ENCODE results near the gene C17orf113.

Gene C17orf113

DNA sequence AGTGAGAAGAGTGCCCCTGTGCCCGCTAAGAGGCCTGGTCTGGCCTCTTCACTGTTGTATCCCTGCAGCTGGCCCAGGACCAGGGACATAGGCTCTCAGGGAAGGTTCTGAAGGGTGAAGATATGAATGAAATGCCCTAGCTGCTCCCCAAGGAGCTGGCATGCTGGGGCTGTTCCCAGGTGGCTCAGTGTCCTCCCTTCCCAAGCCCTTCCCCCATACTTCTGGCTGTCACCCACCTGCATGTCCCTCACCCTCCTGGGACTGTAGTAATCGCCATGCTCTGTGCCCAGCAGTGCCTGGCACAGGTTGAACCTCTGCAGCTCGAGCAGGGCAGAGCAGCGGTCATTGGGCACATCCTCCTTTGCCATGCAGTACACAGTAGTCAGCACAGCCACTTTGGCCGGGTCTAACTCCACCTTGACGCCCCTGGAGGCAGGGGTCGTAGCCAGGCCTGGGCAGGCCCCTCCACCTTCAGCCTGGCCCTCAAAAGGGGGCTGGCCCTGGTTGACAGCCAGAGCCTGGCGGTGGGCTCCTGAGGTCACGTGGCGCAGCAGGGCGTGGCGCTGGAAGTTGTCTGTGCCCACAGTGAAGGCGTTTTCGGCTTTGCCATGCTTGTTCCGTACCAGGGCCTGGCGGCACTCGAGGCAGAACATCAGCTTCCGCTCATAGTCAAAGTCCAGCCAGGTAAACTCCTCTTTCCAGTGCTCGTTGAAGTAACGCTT, 7.6 kb downstream of the C17orf113 start:
- Histone ChIP-seq H4K20me1 (ENCODE audit: insufficient read depth) (no peaks in the 10 kb centered on the region), H3K4me2 (no peak overlapping the region), H3K27ac (no peak overlapping the region), H3K9ac (no peak overlapping the region), H3K36me3 (ENCODE audit: insufficient read depth) (no peaks in the 10 kb centered on the region), H3K27me3 (ENCODE audit: insufficient read depth, low read depth) (no peaks in the 10 kb centered on the region), H3K79me2 (ENCODE audit: insufficient read depth, low read depth) (no peaks in the 10 kb centered on the region), H3K4me3 (IDR thresholded peaks at IDR 0.05; ENCODE audit: insufficient read depth, low read depth, low read length) (no peak overlapping the region), H2AFZ (ENCODE audit: low read depth) (no peak overlapping the region), H3K4me1 (ENCODE audit: low read depth, poor library complexity, severe bottlenecking) (no peaks in the 10 kb centered on the region)
- TF ChIP-seq, protein P1, sequence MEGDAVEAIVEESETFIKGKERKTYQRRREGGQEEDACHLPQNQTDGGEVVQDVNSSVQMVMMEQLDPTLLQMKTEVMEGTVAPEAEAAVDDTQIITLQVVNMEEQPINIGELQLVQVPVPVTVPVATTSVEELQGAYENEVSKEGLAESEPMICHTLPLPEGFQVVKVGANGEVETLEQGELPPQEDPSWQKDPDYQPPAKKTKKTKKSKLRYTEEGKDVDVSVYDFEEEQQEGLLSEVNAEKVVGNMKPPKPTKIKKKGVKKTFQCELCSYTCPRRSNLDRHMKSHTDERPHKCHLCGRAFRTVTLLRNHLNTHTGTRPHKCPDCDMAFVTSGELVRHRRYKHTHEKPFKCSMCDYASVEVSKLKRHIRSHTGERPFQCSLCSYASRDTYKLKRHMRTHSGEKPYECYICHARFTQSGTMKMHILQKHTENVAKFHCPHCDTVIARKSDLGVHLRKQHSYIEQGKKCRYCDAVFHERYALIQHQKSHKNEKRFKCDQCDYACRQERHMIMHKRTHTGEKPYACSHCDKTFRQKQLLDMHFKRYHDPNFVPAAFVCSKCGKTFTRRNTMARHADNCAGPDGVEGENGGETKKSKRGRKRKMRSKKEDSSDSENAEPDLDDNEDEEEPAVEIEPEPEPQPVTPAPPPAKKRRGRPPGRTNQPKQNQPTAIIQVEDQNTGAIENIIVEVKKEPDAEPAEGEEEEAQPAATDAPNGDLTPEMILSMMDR (conservative IDR thresholded peaks at IDR 0.05; ENCODE audit: low read depth, low read length) = no peak

DNA sequence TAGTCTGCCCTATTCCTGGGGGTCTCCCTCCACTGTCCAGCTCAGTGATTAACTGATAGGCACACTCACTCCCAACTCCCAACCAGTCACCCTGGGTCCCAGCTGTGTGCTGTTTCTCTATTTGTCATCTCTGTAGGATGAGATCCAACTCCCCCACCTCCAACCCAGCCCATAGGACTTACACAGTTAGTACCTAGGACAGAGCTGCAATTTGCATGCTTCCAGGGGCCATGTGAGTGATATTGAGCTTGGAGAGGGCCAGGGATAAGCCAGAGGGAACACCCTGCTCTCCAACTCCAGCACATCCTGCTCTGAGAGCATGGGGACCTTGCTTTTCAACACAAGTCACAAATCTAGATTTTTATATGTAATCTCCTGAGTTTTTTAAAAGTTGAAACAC, 8.8 kb downstream of the C17orf113 start:
- Histone ChIP-seq H4K20me1 (ENCODE audit: insufficient read depth) (no peaks in the 10 kb centered on the region), H3K27ac (no peak overlapping the region), H3K27me3 (ENCODE audit: insufficient read depth, low read depth) (no peaks in the 10 kb centered on the region), H3K4me3 (IDR thresholded peaks at IDR 0.05; ENCODE audit: insufficient read depth, low read depth, low read length) (no peak overlapping the region), H3K79me2 (ENCODE audit: insufficient read depth, low read depth) (no peaks in the 10 kb centered on the region), H3K9ac (no peak overlapping the region), H2AFZ (ENCODE audit: low read depth) (no peak overlapping the region), H3K36me3 (ENCODE audit: insufficient read depth) (no peaks in the 10 kb centered on the region), H3K4me1 (ENCODE audit: low read depth, poor library complexity, severe bottlenecking) (no peaks in the 10 kb centered on the region), H3K4me2 (no peak overlapping the region)
- TF ChIP-seq, protein P1 (conservative IDR thresholded peaks at IDR 0.05; ENCODE audit: low read depth, low read length) = no peak

DNA sequence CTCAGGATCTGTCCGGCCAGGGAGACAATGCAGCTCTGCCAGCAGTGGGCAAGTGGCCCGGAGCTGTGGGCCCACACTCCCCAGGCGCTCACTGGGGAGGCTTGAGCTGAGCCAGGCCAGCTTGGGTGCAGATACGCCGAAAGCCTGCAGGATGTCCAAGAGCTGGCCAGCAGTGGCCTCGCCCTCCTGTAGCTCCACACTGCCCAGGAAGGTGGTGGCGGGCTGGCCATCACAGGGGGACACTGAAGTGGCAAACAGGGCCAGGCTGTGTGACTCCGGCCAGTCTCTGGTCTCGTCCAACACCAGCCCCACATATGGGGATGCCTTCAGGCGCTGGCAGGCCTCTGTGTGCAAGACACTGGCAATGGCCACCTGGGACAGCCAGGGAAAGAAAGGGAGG, 9.6 kb downstream of the C17orf113 start:
- Histone ChIP-seq H3K79me2 (ENCODE audit: insufficient read depth, low read depth) (no peaks in the 10 kb centered on the region), H3K4me1 (ENCODE audit: low read depth, poor library complexity, severe bottlenecking) (no peaks in the 10 kb centered on the region), H3K27ac (no peak overlapping the region), H3K4me2 (no peak overlapping the region), H4K20me1 (ENCODE audit: insufficient read depth) (no peaks in the 10 kb centered on the region), H3K4me3 (IDR thresholded peaks at IDR 0.05; ENCODE audit: insufficient read depth, low read depth, low read length) (no peak overlapping the region), H3K9ac (no peak overlapping the region), H3K36me3 (ENCODE audit: insufficient read depth) (no peaks in the 10 kb centered on the region), H2AFZ (ENCODE audit: low read depth) (no peak overlapping the region), H3K27me3 (ENCODE audit: insufficient read depth, low read depth) (no peaks in the 10 kb centered on the region)
- TF ChIP-seq, protein P1 (conservative IDR thresholded peaks at IDR 0.05; ENCODE audit: low read depth, low read length) = no peak

DNA sequence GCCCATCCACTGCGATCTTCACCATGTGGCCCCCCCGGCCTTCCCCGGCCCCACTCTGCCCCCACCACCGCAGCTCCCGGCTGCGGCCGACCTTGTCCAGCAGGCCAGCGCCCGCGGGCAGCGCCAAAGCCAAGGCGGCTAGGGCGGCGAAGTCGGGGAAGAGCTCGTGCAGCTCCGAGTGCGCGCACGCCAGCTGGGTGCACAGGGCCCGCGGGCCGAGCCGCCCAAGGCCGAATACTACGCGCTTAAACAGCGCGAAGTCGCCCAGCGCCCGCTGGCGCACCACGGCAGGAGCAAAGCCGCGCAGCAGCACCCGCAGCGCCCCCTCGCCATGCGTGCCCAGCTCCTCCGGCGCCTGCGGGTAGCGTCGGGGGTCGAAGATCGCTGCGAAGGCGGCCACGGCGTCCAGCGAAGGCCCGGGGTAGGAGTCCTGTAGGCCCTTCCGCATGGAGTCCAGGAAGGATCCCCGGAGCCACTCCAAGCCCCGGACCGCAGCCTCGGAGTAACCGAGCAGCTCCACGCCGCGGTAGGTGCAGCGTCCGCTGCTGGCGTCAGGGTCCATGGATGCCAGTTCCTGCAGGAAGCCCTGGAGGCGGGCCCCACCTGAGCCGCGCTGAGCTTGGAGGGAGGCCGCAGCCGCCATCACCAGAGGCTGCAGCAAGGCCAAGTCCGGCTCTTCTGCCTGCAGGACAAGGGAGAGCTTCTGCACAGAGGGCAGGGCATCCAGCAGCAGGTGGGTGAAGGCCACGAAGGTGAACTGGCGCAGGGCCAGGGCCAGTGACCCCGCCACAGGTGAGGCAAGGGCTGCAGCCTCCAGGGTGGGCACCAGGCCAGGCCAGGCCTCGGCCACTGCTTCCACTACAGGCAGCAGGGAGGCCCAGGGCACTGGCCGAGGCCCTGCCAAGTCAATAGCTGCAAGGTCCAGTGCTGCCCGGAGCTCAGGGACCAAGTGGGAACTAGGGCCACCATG, 10.3 kb downstream of the C17orf113 start:
- Histone ChIP-seq H3K27ac (no peak overlapping the region), H3K4me1 (ENCODE audit: low read depth, poor library complexity, severe bottlenecking) (no peaks in the 10 kb centered on the region)
- TF ChIP-seq, protein P1 (conservative IDR thresholded peaks at IDR 0.05; ENCODE audit: low read depth, low read length) = no peak

More for the DNA sequence above, 10.3 kb downstream of the C17orf113 start:
- no peaks in the 10 kb centered on the region for H3K36me3 ChIP-seq (ENCODE audit: insufficient read depth)
- no peaks in the 10 kb centered on the region for H4K20me1 ChIP-seq (ENCODE audit: insufficient read depth)
- no peaks in the 10 kb centered on the region for H3K79me2 ChIP-seq (ENCODE audit: insufficient read depth, low read depth)
- H3K4me3 ChIP-seq (IDR thresholded peaks at IDR 0.05; ENCODE audit: insufficient read depth, low read depth, low read length) = no peak overlapping the region
- H3K27me3 ChIP-seq (ENCODE audit: insufficient read depth, low read depth) = no peaks in the 10 kb centered on the region
- no peak overlapping the region for H2AFZ ChIP-seq (ENCODE audit: low read depth)
- no peak overlapping the region for H3K4me2 ChIP-seq
- no peak overlapping the region for H3K9ac ChIP-seq

All from KMS-11 (cell line).